ENCODE measurements around the gene APOC4.

DNA sequence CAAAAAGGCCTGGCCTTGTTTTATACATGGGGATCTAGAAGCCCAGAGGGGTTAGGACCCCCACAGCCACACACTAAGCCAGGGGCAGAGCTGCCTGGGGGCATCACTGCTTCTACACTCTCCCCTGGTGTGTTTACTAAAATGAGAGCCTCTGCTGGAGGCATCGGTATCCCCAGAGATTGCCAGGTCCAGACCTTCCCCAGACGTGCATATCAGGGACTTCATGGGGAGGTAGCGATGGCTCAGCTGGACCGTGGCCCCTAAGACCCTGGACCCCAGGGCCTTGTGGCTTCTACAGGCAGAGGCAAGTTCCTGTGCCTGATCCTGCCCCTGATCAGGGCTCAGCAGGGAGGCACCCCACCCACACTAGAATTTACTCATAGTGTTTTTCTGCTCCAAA, 26.6 kb downstream of the APOC4 start:
- TF ChIP-seq, protein P1, sequence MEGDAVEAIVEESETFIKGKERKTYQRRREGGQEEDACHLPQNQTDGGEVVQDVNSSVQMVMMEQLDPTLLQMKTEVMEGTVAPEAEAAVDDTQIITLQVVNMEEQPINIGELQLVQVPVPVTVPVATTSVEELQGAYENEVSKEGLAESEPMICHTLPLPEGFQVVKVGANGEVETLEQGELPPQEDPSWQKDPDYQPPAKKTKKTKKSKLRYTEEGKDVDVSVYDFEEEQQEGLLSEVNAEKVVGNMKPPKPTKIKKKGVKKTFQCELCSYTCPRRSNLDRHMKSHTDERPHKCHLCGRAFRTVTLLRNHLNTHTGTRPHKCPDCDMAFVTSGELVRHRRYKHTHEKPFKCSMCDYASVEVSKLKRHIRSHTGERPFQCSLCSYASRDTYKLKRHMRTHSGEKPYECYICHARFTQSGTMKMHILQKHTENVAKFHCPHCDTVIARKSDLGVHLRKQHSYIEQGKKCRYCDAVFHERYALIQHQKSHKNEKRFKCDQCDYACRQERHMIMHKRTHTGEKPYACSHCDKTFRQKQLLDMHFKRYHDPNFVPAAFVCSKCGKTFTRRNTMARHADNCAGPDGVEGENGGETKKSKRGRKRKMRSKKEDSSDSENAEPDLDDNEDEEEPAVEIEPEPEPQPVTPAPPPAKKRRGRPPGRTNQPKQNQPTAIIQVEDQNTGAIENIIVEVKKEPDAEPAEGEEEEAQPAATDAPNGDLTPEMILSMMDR (IDR thresholded peaks at IDR 0.05), result no peak
- TF ChIP-seq EP300 (IDR thresholded peaks at IDR 0.05), result no peak
- TF ChIP-seq MYC (IDR thresholded peaks at IDR 0.05; ENCODE audit: borderline replicate concordance, low read length), result no peak

Measured in A549 (cell line).